ENCODE results near the gene KANSL1.

Gene KANSL1

DNA sequence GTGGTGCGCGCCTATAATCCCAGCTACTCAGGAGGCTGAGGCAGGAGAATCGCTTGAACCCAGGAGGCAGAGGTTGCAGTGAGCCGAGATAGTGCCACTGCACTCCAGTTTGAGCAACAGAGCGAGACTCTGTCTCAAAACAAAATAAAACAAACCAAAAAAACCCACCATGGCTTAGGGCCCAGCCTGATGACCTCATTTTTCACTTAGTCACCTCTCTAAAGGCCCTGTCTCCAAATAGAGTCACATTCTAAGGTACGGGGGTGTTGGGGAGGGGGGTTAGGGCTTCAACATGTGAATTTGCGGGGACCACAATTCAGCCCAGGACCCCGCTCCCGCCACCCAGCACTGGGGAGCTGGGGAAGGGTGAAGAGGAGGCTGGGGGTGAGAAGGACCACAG, 195.6 kb downstream of the KANSL1 start:
- no peak for DNase-seq

DNA sequence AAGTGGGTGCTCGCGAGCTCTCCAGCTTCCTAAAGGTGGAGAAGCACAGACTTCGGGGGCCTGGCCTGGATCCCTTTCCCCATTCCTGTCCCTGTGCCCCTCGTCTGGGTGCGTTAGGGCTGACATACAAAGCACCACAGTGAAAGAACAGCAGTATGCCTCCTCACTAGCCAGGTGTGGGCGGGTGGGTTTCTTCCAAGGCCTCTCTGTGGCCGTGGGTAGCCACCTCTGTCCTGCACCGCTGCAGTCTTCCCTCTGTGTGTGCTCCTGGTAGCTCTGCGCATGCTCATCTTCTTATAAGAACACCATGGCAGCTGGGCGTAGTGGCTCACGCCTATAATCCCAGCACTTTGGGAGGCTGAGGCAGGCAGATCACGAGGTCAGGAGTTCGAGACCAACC, 196.1 kb downstream of the KANSL1 start:
- no peak for DNase-seq

DNA sequence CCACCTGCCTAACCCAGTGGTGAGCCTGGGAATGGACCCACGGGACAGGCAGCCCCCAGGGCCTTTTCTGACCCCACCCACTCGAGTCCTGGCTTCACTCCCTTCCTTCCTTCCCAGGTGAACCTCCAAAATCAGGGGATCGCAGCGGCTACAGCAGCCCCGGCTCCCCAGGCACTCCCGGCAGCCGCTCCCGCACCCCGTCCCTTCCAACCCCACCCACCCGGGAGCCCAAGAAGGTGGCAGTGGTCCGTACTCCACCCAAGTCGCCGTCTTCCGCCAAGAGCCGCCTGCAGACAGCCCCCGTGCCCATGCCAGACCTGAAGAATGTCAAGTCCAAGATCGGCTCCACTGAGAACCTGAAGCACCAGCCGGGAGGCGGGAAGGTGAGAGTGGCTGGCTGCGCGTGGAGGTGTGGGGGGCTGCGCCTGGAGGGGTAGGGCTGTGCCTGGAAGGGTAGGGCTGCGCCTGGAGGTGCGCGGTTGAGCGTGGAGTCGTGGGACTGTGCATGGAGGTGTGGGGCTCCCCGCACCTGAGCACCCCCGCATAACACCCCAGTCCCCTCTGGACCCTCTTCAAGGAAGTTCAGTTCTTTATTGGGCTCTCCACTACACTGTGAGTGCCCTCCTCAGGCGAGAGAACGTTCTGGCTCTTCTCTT, 196.8 kb downstream of the KANSL1 start:
- DNase-seq: no peak

DNA sequence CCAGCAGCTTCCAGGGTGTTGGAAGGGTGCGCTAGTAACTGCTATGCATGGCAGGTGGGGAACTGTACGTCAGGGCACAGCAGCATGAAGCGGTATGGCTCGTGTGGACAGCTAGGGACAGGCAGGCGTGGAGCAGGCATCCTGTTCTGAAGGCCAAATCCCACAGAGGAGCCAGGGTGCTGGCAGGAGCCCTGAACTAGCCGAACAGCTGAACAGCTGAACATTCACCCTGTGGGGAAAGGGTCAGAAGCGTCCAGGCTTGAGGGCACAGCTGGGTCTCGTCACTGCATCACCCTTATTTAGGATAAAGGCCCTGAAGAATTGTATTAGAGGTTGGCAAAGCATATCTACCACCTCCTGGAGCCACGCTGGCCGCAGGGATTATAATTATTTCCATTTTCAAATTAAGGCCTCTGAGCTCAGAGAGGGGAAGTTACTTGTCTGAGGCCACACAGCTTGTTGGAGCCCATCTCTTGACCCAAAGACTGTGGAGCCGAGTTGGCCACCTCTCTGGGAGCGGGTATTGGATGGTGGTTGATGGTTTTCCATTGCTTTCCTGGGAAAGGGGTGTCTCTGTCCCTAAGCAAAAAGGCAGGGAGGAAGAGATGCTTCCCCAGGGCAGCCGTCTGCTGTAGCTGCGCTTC, 197.5 kb downstream of the KANSL1 start:
- no peak for DNase-seq

DNA sequence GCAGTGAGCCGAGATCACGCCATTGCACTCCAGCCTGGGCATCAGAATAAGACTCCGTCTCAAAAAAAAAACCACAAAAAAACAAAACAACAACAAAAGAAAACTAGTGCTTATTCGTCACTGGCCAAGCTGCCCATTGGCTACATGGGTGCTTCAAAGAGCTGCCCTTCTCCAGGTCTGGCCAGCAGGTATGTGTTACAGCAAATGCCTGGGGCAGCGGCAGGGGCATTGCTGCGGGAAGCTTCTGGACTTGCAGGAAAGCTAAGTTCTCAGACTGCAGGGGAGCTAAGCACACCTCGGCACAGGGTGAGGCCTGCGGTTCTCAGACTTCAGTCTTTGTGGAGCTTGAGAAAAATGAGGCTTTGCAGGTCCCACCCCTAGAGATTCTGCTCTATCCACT, 198.2 kb downstream of the KANSL1 start:
- DNase-seq: no peak

DNA sequence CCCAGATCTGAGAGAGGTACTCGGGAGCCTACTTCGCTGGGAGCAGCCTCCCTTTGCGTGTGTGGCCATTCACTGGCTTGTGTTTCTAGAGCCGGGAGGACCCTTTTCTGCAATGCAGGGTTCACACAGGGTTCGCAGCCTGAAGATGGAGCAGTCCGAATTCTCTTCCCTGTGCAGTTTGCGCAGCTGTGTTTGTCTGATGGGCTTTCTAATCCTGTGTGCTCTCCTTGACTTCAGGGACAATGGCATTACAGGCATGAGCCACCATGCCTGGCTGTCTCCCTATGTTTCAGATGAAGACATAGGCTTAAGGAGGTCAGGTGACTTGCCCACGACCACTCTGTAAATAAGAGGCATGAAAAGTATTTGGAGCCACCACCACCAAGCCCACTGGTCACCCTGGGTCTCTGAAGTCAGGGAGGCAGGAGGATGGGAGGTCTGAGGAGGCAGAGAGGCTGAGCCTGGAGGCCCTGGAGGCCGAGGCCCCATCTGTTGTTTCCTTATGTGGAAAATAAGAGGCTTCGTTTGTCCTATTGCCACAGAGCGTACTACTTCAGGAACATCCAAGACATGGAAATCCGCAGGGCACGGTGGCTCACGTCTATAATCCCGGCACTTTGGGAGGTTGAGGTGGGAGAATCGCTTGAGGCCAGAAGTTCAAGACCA, 199.1 kb downstream of the KANSL1 start:
- no peak for DNase-seq

DNA sequence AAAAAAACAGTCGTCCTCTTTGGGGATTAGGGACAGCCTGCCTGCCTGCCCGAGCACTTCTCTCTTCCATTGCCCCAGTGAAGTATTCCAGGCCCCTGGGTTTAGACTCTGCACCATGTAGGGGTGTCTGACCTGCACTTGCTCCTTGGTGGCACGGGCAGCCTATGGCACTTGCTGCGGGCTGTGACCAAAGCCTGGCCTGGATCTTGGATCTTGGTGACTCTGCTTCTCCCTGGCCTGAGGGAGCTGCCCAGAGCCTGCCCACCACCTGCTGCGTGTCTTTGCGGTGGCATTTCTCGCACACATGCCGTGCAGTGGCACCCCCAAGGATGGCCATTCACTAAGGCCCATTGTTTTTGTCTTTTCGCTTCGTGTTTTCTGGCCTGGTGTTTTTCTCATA, 200.3 kb downstream of the KANSL1 start:
- no peak for DNase-seq

DNA sequence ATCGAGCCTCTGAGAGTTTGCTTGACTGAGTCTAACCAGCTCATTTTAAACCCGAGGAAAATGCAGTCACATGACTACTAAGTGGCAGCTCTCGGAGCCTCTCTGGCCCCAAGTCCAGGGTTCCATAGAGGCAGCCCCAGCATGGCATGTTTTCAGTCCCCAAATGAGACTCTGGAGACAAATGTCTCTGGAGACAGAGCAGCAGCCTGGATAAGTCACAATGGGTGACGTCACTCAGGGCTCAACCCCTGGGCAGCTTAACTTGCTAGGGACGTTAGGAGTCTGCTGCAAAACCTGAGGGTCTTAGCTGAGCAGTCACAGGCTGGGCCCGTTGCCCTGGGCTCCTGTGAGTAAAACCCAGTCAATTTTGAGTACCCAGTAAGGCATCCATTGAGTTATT, 201.1 kb downstream of the KANSL1 start:
- no peak for DNase-seq

DNA sequence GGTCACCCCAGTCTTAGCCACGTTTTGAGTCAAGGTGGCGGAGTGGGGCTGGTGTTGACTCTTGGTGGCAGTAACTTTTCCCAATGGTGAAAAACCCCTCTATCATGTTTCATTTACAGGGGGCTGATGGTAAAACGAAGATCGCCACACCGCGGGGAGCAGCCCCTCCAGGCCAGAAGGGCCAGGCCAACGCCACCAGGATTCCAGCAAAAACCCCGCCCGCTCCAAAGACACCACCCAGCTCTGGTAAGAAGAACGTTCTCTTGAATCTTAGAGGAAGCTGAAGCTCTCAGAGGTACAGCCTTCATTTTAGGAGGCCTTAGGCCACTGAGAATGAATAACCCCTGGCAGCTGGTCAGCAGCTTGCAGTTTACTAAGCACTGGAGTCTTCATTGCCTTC, 201.9 kb downstream of the KANSL1 start:
- no peak for DNase-seq

DNA sequence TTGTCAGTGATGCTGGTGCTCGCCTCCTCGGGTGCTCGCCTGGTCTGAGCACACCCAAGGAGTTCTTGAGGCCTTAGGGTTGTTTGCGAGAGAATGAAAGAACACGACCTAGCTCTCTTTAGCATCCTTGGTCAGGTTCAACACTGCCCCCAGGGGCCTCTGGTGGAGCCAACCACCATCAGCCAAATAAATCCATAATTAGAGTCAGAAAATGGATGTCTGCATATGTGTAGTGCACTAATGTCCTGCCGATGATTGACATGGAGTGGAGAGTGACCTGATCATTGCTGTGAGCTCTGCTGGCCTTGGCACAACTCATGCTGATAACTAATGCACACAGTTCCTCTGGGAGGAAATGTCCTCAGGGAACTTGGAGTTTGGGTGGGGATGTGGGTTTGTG, 202.3 kb downstream of the KANSL1 start:
- DNase-seq: no peak

DNA sequence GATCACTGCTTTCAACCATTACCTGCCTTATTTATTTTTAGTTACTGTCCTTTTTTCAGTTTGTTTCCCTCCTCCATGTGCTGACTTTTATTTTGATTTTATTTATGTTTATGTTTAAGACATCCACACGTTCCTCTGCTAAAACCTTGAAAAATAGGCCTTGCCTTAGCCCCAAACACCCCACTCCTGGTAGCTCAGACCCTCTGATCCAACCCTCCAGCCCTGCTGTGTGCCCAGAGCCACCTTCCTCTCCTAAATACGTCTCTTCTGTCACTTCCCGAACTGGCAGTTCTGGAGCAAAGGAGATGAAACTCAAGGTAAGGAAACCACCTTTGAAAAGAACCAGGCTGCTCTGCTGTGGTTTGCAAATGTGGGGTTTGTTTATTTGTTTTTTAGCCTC, 203.5 kb downstream of the KANSL1 start:
- DNase-seq: no peak

DNA sequence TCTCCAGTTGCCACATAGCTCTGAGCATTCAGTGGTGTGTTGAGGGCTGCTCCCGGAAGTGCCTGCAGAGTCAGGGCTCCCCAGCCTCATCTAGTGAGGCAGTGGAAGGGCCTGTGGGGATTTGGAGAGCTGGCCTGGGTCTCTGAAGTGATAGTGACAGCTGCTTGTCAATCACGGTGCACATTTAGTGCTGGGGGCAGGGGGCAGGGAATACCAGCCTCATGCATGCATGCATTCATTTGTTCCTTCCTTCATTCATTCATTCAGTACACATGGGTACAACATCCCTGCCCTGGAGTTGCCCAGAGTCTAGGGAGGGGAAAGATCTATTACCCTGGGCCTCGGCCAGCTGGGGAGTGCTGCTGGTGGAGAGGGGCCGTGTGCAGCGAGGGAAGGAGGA, 205.5 kb downstream of the KANSL1 start:
- no peak for DNase-seq

DNA sequence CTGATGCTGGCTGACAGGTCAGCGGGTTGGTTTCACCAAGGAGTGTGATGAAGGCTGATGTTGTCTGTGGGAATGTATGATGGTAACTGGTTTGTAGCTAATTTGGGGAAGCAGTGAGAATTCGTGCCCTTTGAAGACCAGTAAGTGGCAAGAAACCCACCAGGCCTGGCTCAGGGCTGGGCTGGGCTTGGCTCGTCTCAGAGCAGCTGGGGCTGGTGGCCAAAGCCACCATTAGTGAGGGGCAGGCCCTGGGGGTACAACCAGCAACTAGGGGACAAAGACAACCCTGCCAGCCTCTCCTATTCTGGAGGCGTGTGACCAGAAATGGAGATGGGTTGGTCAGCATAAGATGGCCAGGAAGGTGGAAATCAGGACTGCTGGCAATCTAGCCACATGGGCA, 207.2 kb downstream of the KANSL1 start:
- DNase-seq: no peak

DNA sequence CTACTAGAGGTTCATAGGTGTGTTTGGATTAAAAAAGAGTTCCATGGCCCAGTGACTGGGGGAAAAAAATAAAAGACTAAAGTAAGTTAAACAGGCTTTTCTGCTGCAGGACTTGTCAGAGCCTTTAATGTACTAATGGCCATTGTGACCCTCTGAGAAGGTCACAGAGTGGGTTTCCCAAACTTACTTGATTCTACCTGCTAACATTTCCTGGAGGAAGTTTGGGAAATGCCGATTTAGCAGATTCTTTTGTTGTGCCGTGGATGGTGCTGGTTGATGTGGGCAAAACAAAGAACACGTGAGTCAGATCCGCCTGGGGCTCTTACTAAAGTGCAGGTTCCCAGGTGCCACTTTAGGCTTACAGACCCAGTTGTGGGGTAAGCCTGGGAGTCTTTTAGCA, 207.8 kb downstream of the KANSL1 start:
- DNase-seq: no peak

DNA sequence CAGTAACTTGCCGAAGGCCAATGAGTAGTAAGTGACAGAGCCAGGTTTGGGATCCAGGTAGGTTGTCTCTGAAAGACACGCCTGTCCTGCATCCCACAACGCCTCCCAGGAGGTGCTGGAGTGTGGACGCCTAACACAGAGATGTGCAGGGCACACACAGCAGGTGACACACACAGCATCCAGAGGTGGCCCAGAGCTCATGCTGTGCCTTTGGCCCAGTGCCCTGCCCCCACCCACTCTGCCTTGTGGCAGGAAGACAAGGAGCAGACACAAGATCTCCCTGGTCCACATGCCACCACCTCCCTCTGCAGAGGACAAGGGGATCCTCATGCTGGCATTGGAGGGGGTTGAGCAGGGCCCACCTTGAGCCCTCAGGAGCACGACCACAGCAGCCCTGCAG, 208.9 kb downstream of the KANSL1 start:
- DNase-seq: no peak

DNA sequence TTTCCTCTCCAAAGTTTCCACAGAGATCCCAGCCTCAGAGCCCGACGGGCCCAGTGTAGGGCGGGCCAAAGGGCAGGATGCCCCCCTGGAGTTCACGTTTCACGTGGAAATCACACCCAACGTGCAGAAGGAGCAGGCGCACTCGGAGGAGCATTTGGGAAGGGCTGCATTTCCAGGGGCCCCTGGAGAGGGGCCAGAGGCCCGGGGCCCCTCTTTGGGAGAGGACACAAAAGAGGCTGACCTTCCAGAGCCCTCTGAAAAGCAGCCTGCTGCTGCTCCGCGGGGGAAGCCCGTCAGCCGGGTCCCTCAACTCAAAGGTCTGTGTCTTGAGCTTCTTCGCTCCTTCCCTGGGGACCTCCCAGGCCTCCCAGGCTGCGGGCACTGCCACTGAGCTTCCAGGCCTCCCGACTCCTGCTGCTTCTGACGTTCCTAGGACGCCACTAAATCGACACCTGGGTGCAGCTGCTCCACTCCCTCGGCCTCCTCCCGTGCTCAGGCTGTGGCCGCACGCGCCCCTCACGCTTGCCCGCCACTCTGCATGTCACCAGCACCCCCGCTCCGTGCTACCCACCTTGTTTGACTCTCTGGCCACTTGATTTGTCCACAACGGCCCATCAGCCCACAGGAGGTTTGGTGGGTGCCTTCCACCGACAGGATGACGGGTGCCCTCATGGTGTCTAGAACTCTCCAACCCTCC, 209.5 kb downstream of the KANSL1 start:
- no peak for DNase-seq

DNA sequence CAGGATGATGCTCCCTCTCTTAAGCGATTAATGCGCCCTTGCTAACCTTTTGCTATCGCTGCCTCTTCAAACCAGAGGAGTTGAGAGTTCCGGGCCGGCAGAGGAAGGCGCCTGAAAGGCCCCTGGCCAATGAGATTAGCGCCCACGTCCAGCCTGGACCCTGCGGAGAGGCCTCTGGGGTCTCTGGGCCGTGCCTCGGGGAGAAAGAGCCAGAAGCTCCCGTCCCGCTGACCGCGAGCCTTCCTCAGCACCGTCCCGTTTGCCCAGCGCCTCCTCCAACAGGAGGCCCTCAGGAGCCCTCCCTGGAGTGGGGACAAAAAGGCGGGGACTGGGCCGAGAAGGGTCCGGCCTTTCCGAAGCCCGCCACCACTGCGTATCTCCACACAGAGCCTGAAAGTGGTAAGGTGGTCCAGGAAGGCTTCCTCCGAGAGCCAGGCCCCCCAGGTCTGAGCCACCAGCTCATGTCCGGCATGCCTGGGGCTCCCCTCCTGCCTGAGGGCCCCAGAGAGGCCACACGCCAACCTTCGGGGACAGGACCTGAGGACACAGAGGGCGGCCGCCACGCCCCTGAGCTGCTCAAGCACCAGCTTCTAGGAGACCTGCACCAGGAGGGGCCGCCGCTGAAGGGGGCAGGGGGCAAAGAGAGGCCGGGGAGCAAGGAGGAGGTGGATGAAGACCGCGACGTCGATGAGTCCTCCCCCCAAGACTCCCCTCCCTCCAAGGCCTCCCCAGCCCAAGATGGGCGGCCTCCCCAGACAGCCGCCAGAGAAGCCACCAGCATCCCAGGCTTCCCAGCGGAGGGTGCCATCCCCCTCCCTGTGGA, 210.2 kb downstream of the KANSL1 start:
- DNase-seq: no peak

DNA sequence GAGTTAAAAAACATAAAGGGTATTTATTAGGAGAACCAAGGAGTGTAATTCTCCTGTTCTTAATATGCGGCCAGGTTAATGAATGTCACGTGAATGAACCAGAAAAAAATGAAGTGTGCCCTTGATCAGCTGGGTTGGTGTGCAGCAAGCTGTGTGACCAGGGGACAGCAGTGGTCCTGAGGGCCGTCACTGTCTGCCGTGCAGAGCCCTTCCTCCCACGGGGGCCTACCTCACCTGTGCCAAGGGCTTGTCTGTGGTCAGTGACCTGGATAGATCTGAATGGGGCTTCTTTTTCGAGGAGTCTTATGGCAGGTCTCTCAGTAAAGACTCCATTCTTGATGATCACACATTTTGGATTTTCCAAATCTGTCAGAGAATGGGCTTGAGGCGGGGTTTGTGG, 211.9 kb downstream of the KANSL1 start:
- no peak for DNase-seq

DNA sequence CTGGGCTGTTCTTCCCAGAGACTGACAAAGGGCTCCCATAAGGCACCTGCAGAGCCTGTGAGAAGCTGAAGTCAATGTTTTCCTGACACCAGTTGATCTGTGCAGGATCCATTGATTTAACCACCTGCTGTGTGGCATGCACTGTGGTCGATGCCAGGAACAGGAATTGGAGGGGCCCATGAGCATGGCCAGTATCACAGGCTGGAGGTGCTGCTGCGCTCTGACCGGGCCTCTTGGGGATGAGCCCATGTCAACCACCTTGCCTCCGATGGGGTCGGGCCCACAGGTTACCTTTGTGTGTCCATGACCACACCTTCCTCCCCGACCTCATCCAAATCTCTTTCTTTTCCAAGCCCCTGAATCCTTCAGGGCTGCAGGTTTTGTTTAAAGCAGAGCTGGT, 212.4 kb downstream of the KANSL1 start:
- DNase-seq: no peak

Data from effector CD8-positive, alpha-beta T cell (primary cell).